Stimulated activated CD4-positive, alpha-beta T cell treated with anti-CD3 and anti-CD28 coated beads, Interleukin-1b, Interleukin-23, amount 100 ng/mL, for 4 hours (primary cell): Measurements from ENCODE around the gene KATNB1.
"Not testable (repeated sequence)": the region's sequence is repeated elsewhere in the genome, so short reads cannot be mapped to it uniquely, and the experiment has no call there.

Source experiments
- DNase-seq, 2 donors: peaks; one replicate each; pipeline ENCODE4 v3.0.0-alpha.2; 2020; ENCODE audit warnings: low read depth in 2 of 2

Gene KATNB1

DNA sequence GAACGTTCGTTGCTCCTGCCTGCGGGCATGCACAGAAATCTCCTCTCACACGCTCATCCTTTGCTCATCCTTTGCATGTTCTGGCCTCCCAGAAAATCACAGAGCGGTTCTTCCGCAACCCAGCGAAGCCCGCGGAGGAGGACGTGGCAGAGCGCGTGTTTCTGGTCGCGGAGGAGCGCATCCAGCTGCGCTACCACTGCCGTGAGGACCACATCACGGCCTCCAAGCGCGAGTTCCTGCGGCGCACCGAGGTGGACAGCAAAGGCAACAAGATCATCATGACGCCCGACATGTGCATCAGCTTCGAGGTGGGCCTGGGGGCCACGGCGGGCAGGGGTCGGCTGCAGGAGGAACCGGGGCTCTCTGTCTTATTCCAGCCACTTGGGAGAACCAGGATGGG is 9.6 kb upstream of the KATNB1 start:
- no peak for DNase-seq

DNA sequence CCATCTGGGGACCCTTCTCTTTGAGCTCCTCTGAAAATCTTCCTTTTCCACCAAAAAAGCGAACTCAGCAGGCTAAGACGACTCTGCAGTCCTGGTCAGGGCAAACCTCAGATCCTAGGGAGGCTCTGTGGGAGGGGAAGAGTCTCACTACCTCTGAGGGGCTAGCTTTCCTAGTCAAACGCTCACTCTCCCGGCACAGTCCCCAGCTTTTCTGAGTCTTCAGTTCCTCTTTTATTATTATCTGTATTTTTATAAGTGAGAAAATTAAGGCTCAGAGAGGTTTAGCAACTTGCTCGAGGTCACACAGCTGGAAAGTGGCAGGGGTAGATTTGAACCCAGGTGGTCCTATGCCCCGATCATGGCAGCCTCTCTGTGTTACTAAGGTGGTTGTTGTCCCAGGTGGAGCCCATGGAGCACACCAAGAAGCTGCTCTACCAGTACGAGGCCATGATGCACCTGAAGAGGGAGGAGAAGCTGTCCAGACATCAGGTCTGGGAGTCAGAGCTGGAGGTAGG is 9.1 kb upstream of the KATNB1 start:
- DNase-seq: no peak

DNA sequence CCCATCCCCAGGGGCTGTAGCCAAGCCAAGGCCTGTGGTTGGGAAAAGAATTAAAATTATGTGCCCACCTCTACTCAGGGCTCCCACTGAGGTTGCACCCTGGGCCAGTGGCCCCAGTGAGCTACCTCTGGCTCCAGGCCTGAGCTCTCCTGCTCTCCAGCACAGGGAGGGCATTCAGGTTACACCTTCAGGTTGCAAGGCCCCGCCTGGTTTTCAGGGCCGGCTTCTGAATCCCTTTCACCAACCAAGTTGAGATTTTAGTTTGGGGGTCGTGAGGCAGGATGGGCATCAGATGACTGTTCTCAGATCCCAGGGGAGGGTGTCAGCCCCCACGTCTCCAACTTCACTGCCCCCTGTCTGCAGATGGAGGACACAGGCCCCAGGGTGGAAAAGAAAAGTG is 8.0 kb upstream of the KATNB1 start:
- DNase-seq: no peak

DNA sequence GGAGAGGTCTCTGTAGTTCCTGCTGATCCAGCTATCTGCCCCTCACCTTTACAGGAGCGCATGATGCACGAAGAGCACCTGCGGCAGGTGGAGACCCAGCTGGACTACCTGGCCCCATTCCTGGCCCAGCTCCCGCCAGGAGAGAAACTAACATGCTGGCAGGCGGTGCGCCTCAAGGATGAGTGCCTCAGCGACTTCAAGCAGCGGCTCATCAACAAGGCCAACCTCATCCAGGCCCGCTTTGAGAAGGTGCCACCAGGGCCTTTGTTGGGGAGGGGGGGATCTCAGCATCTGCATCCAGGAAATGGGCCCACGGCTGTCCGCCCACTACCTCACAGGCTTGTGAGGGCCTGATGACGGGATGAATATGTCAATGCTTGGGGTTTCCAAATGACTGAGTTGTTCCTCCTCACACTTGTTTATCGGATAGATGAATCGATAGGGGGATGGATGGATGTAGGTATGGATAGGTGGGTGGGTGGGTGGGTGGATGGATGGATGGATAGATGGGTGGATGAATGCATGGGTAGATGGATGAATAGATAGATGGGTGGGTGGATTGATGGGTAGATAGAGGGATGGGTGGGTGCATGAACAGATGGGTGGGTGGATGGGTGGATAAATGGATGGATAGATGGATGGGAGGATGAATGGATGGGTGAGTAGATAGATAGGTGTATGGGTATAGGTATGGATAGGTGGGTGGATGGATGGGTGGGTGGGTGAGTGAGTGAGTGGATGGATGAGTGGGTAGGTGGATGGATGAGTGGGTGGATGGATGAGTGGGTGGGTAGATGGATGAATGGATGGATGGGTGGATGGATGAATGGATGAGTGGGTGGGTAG is 7.0 kb upstream of the KATNB1 start:
- DNase-seq: no peak

DNA sequence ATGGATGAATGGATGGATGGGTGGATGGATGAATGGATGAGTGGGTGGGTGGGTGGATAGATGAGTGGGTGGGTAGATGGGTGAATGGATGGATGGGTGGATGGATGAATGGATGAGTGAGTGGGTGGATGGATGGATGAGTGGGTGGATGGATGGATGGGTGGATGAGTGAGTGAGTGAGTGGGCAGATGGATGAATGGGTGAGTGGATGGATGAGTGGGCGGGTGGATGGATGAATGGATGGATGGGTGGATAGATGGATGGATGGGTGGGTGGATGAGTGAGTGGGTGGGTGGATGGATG is 6.4 kb upstream of the KATNB1 start:
- no peak for DNase-seq

DNA sequence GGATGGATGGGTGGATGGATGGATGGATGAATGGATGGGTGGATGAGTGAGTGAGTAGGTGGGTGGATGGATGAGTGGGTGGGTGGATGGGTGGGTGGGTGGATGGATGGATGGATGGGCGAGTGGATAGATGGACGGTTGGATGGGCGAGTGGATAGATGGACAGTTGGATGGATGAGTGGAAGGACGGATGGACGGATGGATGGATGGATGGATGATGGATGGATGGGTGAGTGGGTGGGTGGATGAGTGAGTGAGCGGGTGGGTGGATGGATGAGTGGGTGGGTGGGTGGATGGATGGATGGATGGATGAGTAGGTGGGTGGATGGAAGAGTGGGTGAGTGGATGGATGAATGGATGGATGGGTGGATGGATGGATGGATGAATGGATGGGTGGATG is 5.7 kb upstream of the KATNB1 start:
- DNase-seq: not testable (repeated sequence)

DNA sequence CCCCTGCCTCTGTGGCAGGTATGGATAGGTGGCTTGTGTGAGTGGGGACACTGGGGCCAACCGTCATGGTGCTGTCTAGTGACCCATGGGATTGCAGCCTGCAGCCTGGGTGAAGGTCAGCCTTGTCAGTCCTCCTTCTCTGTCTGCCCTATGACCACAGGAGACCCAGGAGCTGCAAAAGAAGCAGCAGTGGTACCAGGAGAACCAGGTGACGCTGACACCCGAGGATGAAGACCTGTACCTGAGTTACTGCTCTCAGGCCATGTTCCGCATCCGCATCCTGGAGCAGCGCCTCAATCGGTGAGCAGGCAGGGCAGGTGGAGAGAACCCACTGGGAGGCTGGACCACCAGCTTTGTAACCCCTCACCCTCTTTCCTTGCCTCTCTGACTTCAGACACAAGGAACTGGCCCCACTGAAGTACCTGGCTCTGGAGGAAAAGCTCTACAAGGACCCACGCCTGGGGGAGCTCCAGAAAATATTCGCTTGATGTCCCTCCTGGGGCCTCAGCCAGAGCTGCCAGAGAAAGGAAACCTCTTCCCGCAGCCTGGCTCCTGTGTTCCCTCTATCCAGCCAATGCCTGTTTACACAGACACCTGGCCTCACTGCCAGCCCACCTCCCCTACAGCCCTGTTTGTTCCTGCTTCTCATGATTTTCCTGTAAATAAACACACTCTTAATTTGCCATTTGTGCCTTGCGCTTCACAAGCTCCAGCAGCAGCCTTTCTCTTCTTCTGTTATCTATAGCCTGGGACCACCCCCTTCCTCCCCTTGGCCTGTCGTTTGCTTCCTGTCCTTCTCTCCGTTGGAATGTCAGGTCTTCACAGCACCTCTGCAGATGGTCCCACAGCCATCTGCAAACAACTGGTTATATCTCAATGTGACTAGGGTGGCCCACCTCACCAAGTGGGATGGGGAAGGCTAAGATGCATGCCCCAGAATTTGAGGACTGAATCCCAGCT is 4.5 kb upstream of the KATNB1 start:
- DNase-seq: no peak

DNA sequence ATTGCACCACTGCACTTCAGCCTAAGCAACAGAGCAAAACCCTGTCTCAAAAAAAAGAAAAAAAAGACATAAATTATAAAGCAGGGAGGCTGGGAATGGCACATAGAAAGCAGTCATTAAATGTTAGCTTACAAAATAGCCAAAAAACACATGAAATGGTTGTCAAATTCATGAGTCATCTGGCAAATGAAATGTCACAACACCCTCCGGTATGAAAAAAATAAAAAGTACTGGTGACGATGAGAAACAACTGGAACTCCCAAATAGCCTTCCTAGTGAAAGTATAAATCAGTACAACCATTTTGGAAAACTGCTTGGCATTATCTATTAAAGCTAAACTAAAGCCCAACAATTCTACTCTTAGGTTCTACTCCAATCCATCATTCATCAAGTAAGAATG is 3.5 kb upstream of the KATNB1 start:
- no peak for DNase-seq

DNA sequence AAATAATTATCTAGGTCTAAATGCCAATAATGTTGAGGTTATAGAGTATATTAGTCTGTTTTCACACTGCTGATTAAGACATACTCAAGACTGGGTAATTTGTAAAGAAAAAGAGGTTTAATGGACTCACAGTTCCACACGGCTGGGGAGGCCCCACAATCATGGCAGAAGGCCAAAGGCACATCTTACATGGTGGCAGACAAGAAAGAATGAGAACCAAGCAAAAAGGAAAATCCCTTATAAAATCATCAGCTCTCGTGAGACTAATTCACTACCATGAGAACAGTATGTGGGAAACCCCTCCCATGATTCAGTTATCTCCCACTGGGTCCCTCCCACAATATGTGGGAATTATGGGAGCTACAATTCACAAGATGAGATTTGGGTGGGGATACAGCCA is 2.9 kb upstream of the KATNB1 start:
- no peak for DNase-seq

DNA sequence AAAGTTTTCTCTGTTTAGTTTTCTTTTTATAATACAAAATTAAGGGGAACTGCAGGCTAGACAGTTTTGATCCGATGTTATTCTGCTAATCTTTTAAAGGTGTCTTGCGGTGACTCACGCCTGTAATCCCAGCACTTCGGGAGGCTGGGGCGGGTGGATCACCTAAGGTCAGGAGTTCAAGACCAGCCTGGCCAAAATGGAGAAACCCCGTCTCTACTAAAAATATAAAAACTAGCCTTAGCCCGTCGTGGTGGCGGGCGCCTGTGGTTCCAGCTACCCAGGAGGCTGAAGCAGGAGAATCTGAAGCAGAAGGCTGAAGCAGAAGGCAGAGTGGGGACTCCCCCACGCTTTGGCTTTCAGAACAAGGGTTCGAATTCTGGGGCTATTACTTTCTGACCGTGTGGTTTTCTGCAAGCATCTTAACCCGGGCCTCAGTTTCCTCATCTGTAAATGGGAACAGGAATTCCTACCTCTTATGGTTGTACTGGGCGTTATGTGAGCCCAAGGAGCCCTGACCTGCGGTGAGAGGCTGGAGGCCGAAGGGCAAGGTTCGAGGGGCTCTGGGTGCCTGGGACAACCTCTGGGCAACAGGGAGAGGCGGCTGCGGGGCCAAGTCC is 1.2 kb upstream of the KATNB1 start:
- DNase-seq: no peak

DNA sequence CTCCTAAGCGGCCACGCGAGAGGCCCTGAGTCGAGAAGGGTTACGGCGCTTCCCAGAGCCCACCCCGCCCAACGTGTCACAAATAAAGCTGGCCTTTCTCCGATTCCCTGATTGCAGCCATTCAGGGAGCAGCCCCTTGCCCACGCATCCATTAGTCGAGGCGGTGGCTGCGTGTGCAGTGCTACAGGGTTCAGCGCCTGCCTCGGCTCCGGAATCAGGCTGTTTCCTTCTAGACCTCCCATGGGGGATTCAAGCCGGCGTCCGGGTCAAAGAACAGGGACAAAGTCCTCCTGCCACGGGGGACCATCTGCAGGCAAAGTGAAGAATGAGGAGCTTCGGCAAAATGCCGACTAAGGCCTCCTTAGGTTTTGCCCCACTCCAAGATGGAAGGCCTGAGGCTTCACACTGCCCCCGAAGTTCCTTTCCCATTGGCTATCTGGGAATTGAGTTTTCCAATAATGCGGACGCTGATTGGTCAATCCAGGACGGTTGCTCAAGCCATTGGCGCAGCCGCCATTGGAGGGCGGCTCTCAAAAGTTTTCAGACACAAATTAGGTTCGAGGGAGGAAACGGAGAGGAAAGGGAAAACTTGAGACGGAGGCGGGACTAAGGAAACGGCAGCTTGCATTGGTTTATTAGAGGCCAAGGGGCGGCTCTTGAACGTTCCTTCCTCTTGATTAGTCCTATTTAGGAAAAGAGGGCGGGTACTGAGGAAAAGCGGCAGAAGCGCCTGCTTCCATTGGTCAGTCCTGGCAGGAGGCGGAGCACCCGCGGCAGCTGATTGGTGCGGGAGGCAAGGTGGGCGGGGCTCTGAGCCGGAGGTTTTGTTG is 430 bp upstream of the KATNB1 start:
- DNase-seq: peak; percentile 91 to 95

DNA sequence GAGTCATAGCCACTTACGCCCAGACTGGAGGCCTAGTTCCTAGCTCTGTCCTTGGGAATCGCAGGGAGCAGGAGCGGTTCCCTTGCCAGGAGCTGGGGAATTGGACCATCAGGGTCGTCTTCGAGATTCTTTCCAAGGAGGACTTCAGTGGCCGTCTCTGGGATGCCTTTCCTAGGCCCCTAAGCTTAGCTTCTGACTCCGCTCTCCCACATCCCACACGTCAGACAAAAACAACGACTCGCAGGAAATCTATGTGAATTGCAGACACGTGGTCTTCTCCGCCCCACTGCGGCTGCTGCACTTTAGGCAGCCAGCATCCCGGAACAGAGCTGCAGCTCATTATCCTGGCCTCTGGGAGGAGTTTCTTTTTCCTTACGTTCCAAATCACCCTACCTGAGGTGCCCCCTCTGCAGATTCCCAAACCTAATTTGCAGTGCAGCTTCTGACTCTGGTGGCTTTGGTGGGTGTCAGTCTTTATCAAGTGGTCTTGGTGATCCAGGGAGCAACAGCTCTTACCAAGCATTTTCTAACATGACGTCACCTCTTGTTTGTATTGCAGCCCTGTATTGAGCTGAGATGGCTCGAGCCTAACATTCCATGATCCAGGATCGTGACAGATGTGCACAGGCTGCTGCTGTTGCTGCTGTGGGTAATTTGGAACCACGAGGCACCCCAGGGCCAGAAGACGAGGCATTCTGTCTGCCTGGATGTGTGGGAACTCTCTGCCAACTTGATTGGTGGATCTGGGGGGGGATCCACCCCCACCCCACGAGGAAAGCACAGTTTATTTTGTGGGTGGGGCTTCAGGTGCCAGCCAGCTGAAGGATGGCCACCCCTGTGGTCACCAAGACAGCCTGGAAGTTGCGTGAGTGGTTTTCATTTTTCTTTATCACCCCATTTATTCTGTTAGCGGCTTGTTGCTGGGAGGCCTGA is 1.1 kb downstream of the KATNB1 start:
- no peak for DNase-seq

DNA sequence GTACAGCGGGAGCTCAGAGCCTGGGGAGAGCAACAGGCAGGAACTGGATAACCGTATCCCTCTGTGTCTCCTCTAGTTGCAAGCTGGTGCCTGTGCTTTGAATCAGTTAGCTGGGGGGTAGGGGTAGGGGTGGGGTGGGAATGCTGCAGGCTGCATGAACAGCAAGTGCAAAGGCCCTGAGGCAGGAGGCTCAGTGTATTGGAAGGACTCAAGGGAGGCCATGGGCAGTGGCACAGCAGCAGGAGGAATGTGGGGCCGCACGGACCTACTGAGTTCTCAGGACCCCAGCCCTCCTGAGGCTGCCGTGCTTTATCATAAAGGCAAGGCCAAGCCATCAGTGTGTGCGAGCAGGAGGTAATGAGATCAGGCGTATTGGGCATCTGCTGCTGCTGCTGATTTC is 3.3 kb downstream of the KATNB1 start:
- DNase-seq: no peak

DNA sequence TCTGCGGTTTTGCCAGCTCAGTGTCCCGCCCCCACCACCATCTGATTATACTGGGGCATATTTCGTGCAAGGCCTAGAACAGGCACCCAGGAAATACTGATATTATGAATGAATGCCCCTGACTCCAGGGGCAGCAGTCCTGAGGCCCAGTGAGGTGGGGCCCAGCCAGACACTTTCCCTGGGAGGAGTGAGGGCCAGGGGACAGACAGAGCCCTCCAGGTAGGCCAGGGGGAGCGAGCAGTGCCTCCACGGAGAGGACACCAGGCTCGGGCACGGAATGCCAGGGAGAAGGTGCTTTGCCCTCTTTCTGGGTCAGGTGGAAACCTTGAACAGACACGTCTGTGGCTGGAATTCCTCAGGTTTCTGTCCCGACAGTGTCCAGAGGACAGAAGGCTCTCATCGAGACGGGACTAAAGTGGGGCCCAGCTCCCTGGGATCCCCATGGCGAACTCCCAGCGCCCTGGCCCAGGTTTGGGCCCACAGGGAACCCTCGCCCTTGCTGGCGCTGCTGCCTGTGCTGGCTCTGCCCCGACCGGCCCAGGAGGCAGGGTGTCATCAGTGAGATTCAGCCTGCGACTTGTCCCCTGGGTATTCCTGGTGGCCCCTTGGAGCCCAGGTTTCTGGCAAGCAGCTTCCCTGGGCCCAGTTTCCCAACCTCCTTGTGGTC is 4.3 kb downstream of the KATNB1 start:
- DNase-seq: no peak

DNA sequence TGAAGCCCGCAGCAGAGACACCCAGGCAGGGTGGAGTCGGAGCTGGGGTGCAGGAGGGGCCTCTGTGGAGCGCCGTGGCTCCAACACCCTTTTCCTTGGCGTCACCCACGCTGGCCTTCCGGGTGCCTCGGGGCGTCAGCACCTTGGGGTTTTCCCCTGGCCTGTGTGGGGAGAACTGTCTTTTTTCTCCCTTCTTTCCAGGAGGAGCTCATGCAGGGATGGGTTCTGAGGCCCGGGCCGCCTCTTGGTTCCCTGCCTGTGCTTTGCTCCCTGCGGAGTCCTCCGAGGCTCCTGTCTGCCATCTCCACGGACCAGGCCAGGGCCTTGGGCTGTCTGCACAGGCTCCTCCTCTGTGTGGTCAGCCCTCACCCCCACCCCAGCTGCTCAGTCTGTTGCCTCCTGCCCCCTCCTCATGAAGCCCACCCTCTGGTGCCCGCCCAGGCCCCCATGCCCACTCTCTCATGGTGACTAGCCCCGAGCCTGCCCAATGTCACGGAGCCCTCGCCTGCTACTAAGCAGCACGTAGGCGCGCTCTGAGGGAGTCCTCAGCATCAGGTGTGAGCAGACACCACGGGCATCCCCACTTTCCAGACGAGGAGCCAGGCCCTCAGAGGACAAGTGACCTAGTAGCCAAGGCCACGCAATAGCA is 5.0 kb downstream of the KATNB1 start:
- DNase-seq: no peak

DNA sequence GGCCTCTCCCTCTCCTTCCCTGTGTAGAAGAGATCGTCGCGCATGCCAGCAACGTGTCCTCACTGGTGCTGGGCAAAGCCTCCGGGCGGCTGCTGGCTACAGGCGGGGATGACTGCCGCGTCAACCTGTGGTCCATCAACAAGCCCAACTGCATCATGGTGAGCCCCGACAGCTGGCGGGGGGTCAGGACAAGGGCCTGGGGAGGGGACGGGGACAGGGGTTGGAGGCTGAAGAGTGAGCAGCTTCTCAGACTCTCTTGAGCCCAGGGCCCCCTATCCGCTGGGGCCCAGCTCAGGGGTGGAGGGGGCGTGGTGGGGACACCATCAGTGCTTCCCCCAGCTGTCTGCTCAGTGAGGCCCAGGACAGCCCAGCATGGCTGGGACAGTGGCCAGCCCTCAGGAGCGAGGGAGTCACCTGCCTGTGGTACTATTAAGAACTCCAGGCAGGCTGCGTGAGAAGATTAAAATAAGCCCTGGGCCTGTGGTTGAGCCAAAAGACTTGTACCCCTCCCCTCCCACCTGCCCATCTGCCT is 6.2 kb downstream of the KATNB1 start:
- no peak for DNase-seq

DNA sequence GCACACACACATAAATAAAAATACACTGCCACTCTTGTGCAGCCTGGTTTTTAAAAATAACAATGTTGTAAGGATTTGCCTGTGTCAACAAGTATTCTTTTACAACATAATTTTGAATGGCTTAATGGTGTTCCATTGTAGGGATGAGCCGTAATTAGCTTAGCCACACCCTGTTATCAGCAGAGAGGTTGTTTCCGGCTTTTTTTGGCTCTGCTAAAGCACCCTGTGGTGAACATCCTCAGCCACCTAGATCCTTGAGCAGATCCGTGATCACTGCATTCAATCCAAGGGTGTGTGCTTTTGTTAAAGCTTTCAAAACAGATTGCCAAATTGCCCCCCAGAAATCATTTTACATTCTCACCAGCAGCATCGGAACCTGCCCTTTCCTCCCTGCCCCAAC is 7.0 kb downstream of the KATNB1 start:
- no peak for DNase-seq

DNA sequence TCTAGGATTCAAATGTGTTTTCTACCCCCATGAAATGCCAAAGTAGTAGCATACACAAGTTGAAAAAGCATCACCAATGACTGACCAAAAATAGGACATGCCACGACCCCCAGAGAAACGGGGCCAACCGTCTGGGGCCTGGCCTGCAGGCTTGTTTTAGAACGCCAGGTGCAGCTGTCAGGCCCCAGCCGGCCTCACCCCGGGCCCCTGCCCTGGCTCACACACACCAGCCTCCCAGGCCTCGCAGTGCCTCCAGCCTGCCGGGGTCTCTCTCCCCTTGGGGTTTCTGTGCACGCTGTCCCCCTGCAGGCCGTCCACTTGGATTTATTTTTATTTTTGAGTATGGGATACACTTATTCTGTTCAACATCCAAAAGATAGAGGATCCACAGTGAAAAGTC is 7.9 kb downstream of the KATNB1 start:
- DNase-seq: no peak
